PC-9 (cell line): ENCODE results near the gene TUBG1.

Experiments used
- EZH2 ChIP-seq: fragments of 200-600 bp; sonication (generic); IDR thresholded peaks from 2 replicates; pipeline ENCODE4 v1.8.0; 2017; ENCODE audit warnings: antibody characterized with exemption, low read depth
- TF ChIP-seq, protein P1 (sequence below): fragments of 200-600 bp; sonication (generic); conservative IDR thresholded peaks from 2 replicates; pipeline ENCODE4 v1.6.1; 2017; ENCODE audit warnings: mixed run types, antibody characterized with exemption, mild to moderate bottlenecking, moderate library complexity

DNA sequence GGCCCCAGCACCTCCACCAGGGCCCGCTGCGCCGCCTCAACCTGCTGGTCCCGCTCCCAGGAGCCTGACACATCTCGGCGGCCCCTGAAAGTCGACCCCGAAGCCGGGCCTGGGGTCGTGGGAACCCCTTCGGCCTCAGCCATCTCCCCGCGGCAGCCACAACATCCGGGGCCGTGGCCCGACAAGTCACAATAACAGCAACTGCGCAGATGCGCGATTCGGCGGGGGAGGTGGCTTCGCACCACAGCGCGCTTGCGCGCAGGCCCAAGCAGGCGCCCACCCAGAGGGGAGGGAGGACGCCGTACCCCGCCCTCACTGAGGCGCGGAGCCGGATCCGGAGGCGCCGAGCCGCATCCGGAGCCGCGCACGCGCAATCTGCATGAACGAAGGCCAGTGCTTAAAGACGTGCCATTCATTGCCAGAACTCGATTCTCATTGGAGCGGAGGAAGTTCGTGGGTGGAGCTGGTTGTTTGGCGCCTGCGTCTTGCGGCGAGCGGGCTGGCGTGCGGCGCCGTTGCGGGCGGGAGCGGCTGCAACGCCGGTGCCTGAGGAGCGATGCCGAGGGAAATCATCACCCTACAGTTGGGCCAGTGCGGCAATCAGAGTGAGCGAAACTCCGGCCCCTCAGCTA, at the start of gene TUBG1, which contains the start of gene RETREG3:
- no peak for TF ChIP-seq EZH2
- TF ChIP-seq, protein P1, sequence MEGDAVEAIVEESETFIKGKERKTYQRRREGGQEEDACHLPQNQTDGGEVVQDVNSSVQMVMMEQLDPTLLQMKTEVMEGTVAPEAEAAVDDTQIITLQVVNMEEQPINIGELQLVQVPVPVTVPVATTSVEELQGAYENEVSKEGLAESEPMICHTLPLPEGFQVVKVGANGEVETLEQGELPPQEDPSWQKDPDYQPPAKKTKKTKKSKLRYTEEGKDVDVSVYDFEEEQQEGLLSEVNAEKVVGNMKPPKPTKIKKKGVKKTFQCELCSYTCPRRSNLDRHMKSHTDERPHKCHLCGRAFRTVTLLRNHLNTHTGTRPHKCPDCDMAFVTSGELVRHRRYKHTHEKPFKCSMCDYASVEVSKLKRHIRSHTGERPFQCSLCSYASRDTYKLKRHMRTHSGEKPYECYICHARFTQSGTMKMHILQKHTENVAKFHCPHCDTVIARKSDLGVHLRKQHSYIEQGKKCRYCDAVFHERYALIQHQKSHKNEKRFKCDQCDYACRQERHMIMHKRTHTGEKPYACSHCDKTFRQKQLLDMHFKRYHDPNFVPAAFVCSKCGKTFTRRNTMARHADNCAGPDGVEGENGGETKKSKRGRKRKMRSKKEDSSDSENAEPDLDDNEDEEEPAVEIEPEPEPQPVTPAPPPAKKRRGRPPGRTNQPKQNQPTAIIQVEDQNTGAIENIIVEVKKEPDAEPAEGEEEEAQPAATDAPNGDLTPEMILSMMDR = peak; percentile 44; the same call in 1 of the 2 replicates
